T-helper 1 cell (primary cell): ENCODE data around the gene ZCCHC17.

ENCODE experiments used
- DNase-seq, 5 donors: peaks; one replicate each; pipeline ENCODE4 v3.0.0-alpha.2; 2012 to 2020

The ZCCHC17 gene

GRCh38 chr1:31308036-31308435, 11.2 kb downstream of the ZCCHC17 start:
- no peak for DNase-seq

GRCh38 chr1:31310198-31310597, 13.4 kb downstream of the ZCCHC17 start:
- DNase-seq, result no peak

DNA sequence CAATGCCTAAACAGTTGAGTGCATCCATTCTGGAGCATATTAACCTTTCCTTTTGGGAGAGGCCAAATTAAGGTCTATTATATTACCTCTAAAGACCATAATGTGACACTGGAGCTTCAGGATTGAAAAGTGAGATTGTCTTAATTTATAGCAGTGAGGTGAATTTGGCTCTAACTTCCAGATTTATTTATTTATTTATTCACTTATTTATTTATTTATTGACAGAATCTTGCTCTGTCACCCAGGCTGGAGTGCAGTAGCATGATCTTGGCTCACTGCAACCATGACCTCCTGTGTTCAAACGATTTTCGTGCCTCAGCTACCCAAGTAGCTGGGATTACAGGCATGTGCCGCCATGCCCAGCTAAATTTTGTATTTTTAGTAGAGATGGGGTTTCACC, 19.1 kb downstream of the ZCCHC17 start:
- no peak for DNase-seq

- no peak for DNase-seq
These were observed 21.3 kb downstream of the ZCCHC17 start for GRCh38 chr1:31318146-31318545.

DNA sequence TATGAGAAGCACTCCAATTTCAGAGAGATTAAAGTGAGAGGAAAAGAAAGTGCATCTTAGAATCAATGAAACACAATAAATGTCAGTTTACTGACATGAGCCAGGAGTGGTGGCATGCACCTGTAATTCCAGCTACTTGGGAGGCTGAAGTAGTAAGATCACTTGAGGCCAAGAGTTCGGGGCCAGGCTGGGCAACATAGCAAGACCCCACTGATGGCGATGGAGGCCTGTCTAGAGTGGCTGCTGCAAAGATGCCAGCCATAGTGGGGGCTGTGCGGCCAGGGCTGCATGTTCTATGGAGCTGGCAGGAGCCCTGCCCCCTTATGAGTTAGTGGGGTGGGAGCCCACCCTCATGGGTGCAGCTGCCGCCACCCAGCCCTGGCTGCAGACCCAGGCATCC, 27.3 kb downstream of the ZCCHC17 start:
- no peak for DNase-seq

- no peak for DNase-seq
These were observed 28.2 kb downstream of the ZCCHC17 start for GRCh38 chr1:31324992-31325391.

DNA sequence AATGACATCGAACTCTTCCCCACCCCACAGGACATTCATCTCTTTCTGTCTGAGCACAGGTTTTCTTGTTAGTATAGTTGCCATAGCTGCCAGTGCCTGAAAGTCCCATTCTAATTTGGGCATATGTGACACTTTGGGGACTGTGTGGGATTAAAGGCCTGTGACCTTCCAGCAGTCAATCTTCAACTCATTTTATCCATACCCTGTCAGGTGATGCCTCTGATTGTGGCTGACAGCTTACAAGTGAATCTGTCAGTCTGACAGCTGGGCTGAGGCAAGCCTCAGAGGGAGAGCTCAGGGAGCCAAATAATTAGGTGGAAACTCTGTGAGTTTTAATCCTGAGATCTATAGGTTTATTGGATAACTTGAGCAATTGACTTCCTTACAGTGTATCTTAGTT, 29.6 kb downstream of the ZCCHC17 start:
- DNase-seq, result no peak

GRCh38 chr1:31327381-31327780, 30.5 kb downstream of the ZCCHC17 start:
- no peak for DNase-seq

DNA sequence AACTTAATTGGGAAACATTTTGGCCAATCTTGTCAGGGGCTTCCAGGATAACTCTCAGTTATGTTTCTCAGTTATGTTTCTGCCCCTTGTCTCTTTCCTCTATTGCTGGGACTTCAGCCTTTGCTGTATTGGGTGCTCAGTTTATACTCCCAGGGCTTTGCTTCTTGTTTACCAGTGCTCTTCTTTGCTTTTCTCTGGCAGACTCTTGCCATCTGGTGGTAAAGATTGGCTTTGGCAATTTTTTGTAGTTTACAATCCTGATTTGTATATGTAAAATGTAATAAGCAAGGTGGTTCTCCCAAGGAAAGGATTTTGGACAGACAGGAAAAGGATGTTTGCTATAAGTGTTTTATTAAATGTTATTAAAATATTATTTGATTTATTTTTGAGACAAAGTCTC, 38.2 kb downstream of the ZCCHC17 start:
- peak in 1 of 5 donors; percentile 10 for DNase-seq

DNA sequence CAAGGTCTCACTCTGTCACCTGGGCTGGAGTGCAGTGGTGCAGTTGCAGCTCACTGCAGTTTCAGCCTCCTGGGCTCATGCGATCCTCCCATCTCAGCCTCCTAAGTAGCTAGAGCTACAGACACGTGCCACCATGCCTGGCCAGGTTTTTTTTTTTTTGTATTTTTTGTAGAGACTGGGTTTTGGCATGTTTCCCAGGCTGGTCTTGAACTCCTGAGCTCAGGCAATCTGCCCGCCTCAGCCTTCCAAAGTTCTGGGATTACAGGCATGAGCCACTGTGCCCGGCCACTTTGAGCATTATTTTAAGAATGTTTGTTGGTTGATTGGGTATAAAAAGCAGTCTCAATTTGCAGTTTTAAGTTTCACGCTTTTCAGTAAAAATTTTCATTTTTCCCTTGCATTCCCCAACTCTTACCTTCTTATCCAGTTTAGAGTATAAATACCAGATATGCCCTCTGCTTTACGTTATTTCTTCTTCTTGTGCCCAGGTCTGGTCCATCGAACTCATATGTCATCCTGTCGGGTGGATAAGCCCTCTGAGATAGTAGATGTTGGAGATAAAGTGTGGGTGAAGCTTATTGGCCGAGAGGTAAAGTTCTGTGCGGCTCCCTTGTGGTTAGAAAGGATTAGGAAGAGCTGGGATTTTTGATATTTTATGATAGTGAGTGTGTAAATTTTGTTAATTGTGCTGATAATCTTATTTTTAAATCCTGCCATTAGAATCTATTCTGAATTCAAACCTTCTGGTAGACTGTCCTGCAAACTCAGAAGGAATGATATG, 40.0 kb downstream of the ZCCHC17 start:
- no peak for DNase-seq

- DNase-seq, result no peak
These were observed 47.7 kb downstream of the ZCCHC17 start for GRCh38 chr1:31344503-31344902.

- no peak for DNase-seq
These were observed 48.8 kb downstream of the ZCCHC17 start for GRCh38 chr1:31345635-31346034.

- no peak for DNase-seq
These were observed 50.0 kb downstream of the ZCCHC17 start for GRCh38 chr1:31346785-31347184.

GRCh38 chr1:31348449-31348848, 51.6 kb downstream of the ZCCHC17 start:
- no peak for DNase-seq

- DNase-seq, result no peak
These were observed 57.5 kb downstream of the ZCCHC17 start for GRCh38 chr1:31354283-31354682.

DNA sequence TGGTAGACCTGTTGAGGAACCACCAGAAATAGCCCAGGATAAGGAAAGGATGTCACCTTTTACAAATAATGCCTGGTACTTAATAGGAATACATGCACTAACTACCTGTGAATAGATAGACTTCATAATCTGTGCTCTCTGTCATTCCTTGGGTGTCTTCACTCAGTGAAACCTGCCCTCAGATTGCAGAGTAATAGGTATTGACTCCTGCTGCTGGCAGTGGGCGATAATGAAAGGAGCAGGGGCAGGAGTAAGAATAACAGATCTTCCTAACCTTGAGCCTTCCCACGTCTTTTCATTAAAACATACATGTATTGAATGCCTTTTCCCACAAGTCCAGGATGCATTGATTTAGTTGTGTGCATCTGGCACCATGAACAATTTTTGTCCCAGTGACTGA, 59.6 kb downstream of the ZCCHC17 start:
- DNase-seq, result no peak

DNA sequence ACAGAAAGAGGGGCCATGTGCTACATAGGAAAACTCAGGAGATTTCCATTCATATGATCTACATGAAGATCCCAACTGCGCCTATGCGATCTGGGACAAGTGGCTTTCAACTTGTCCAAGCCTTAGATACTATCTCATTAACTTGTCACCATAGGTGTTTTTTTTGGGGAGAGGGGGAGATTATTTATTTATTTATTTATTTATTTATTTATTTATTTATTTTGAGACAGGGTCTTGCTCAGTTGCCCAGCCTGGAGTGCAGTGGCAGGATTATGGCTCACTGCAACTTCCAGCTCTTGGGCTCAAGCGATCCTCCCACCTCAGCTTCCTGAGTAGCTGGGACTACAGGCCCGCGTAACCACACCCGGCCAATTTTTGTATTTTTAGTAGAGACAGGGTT, 64.8 kb downstream of the ZCCHC17 start:
- DNase-seq, result no peak

DNA sequence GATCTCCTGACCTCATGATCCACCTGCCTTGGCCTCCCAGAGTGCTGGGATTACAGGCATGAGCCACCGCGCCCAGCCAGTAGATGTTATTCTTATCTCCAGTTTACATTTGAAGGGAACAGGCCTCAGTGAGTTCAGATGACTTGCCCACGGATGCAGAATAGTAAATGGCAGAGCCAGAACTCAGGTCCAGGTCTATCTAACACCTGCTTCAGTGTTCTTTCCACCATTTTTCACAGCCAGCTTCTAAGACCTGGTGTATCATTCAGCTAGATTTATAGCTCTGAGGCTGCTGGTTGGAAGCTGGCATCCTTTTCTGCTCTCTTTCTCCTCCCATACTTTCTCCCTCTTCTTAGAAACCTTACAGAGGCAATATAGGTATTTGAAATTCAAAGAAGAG, 65.2 kb downstream of the ZCCHC17 start:
- no peak for DNase-seq

DNA sequence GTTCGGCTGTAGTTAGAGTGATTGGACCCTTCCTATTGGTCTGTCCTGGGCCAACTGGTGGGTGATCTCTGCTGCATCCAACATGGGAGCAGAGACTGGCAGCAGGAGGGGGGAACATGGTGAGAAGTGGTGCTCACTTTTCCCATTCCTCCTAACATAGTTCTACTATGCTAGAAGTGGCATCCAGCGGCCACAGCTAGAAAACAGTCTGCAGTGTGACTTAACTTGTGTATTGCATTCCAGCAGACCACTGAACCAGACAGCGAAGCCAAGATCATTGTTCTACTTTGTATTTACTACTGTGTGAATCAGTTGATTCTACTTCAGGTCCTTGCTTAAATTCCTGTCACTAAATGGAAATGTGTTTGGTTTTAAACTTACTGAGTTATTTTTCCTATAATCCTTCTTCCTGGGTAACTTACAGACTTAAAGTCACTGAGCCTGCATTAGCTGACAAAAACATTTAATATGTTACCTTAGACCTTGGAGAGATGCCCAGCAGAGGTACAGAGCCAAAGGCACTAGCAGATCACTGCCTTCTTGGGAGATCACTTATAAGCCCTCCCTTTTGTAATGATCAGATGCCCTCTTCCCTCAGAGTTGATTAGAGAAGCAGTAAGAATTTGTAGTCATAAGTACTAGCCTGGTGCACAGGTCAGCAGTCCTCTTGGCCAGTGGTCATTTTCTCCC, 67.9 kb downstream of the ZCCHC17 start:
- DNase-seq, result no peak

GRCh38 chr1:31366796-31367195, 70.0 kb downstream of the ZCCHC17 start:
- no peak for DNase-seq

DNA sequence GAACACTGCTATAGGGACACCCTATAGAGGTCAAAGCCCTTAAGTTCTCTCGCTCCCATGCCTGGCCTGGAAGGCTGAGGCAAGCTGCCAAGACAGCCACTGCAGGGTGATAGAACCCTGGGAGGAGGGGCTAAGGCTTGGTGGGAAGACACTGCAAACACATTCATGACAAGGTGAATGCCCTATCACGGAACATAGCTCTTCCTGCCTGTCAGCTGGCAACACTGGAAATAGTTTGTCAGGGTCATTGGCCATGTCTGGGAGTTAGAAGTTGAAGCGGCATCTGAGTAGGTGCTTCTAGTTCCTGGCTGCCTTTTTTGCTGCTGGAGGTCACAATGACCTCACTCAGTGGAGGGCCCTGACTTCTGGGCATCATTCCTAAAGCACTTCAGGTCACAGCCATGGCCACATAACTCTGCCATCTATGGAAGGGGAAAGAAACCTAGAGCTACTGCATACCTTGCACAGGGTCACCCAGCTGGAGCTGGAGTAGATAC, 71.8 kb downstream of the ZCCHC17 start:
- DNase-seq, result no peak

DNA sequence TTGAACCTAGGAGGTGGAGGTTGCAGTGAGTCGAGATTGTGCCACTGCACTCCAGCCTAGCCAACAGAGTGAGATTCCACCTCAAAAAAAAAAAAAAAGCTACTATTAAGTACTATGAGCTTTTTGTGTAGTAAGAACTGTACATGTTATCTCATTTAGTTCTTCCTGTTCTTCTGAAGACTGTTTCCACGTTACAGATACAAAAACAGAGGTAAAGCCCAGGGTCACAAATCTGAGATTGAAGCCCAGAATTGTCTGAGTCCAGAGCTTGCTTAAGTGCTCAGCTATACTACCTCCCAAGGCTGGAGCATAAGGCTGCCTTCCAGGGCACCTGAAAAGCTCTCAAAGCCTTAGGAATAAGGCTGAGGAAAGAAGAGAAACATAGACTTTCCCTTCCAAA, 73.2 kb downstream of the ZCCHC17 start:
- no peak for DNase-seq

DNA sequence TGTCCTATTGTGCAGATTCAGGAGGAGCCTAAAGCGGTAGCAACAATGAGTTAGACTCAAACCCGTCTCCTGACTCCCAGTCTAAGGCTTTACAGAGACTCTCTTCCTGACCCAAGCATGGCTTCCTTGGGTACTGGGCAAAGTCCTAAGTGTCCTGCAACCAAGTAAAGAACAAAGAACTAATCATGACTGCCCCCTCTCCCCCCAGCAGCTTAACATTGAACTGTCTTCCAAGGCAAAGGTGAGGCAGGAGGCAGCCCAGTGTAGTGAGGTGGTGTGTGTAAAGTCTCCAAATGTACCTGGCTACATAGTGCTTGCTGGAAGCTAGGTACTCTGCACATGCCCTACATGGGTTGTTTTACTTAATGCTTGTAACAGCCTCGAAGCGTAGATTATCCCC, 73.7 kb downstream of the ZCCHC17 start:
- no peak for DNase-seq
